Stimulated activated CD4-positive, alpha-beta T cell treated with anti-CD3 and anti-CD28 coated beads, Interleukin-12 subunit alpha, Interleukin-12 subunit beta, amount 100 ng/mL, for 48 hours (primary cell): Measurements from ENCODE around the gene PCGF3.
A peak's percentile ranks its signal among the peaks of the same experiment; 100 is the strongest.

Experiments
- DNase-seq, 3 donors: peaks; one replicate each; pipeline ENCODE4 v3.0.0-alpha.2; 2020; ENCODE audit warnings: low read depth in 2 of 3, low spot score in 1 of 3

PCGF3 gene, protein sequence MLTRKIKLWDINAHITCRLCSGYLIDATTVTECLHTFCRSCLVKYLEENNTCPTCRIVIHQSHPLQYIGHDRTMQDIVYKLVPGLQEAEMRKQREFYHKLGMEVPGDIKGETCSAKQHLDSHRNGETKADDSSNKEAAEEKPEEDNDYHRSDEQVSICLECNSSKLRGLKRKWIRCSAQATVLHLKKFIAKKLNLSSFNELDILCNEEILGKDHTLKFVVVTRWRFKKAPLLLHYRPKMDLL

GRCh38 chr4:705278-706082 is at the start of gene PCGF3:
Gene PCGF3 (plus strand): TSS chr4:705832. CDS start chr4:733681, 27,849 bp downstream.
- peak; percentile 96 to 98 (median 97) for DNase-seq

DNA sequence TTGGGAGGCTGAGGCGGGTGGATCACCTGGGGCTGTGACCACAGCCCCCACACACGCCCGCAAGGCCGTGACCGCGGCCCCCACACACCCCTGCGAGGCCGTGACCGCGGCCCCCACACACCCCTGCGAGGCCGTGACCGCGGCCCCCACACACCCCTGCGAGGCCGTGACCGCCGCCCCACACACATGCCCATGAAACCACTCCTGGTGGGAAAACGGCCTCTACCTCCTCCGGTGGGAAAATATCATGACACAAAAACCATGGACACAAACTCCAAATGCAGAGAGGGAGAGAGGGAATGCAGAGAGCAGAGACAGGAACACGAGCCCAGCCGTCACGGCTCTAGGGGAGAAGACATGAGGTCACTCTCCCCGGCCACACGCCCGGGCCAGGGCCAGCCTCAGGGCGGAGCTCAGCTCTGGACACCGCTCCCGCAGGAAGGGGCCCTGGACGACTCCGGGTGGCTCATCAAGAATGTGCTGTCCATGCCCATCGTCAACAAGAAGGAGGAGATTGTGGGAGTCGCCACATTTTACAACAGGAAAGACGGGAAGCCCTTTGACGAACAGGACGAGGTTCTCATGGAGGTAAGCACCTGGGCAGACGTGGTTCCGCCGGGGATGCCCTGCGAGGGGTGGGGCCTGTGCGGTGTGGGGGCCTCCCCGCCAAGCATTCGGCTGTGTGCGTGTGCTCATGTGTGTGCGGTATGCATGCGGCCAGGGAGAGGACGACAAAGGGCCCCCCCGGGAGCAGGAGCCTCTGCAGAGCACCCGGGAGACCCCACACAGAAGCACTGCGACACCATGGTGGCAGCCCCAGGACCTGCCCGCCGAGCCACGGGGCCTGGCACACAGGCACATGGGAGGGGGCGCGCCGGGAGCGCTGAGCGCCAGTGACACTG is 48.9 kb upstream of the PCGF3 start:
- DNase-seq, result no peak

GRCh38 chr4:657338-657833 is 48.2 kb upstream of the PCGF3 start:
- no peak for DNase-seq

- no peak for DNase-seq
These were observed 47.6 kb upstream of the PCGF3 start for GRCh38 chr4:657834-658667.

DNA sequence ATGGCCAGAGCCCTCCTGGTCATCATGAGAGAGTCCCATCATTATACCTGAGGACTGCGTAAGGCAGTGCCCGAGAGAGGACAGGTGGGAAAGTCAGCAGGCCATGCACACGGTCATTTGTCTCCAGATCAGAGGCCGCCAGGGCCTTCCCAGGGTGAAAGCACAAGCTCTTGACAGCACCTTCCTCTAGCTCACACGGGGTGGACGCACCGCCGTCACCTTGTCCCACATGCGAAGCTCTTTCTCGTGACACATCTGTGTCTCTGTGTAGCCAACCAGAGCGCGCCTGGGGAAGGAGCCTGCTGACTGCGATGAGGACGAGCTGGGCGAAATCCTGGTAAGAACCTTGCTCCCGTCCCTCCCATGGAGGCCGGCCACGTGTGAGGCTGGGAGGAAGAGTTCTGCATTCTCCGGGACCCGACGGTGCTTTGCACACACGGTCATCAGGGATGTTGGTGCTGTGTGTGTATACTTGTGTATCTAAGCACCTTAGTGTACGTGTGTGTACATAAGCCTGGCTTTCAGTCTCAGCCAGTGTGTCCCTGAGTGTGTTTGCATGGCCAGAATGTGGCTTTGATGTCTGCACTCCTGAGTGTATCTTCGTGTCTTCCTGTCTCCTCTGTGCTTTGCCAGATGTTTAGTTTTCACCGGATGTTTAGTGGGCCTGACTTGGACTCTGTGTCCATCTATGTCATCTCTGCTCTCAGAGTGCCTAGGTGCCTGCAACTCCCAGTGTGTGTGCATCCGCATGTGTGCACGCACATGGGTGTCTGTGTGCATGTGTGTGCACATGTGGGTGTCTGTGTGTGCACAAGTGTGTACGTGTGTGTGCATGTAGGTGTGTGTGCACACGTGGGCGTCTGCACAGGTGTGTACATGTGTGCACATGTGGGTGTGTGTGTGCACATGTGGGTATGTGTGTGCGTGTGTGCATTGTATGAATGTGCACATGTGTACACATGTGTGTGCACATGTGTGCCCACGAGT is 46.7 kb upstream of the PCGF3 start:
- DNase-seq, result no peak

DNA sequence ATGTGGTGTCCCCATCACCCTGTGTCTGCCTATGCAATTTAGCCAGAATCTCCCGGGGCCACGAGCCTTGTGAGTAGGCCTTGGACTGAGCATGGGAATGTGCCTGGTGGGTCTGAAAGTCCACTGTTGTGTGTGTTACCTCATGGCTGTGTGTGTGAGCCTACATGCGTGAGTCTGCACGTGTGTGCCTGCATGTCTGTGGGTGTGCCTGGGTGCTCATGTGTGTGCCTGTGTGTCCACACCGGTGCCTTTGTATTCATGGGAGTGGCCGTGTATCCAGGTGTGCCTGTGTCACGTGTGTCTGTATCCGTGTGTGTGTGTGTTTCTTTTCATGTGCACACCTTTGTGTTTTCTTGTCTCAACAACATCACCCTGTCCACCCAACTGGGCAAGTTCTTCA is 45.8 kb upstream of the PCGF3 start:
- DNase-seq, result no peak

- no peak for DNase-seq
These were observed 45.2 kb upstream of the PCGF3 start for GRCh38 chr4:660401-660800.

- DNase-seq, result no peak
These were observed 44.4 kb upstream of the PCGF3 start for GRCh38 chr4:661231-661630.

GRCh38 chr4:661881-662761 is 43.5 kb upstream of the PCGF3 start:
- no peak for DNase-seq

DNA sequence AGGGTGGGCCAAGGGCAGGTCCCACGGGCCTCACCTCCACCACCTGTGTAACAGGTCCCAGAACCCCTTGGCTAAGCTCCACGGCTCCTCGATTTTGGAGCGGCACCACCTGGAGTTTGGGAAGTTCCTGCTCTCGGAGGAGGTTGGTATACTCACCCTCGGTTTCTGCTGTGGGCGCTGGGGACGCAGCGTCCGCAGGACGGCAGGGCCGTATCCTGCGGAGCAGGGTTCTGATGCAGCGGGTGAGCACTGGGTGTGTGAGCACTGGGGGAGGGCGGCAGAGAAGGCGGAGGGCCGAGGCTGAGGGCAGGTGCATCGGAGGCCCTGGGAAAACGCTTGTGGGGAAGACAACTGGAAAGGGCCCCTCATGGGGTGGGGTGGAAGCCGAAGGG is 42.6 kb upstream of the PCGF3 start:
- DNase-seq, result no peak

- DNase-seq, result peak in 2 of 3 donors; percentile 48 to 67
These were observed 41.9 kb upstream of the PCGF3 start for GRCh38 chr4:663438-664428.

DNA sequence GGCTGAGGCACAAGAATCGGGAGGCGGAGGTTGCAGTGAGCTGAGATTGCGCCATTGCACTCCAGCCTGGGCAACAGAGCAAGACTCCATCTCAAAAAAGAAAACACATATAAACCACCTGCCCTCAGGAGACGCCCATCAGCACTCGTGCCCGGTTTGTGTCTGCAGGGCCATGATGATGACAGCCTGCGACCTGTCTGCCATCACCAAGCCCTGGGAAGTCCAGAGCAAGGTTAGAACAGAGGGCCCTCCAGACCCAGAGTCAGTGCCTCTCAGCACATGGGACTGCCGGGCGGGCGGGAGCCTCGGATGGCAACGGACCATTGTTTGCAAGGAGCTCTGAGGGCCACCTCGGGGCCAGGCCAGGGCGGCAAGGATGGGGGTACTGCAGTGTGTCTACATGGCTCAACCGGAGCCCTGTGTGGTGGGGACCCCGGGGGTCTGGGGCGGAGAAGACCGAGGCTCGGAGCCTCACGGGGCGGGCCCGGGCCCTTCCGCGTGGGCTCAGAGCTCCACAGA is 40.9 kb upstream of the PCGF3 start:
- no peak for DNase-seq

DNA sequence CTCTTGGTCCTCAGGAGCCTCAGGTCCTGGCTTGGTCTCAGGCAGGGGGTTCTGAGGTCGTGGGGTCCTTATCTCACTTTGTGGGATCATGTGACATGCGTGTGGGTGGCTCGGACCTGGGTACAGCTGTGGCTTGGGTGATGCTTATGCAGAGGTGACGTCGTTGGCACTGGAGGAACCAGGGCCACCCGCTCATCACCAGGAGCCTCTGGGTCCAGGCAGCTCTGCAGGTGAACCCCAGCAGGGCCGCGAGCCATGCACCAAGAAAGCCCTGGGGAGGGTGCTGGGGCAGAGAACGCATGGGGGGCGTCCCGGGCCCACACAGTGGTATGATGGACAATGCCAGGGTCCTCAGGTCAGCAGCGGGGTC is 40.3 kb upstream of the PCGF3 start:
- DNase-seq, result no peak

DNA sequence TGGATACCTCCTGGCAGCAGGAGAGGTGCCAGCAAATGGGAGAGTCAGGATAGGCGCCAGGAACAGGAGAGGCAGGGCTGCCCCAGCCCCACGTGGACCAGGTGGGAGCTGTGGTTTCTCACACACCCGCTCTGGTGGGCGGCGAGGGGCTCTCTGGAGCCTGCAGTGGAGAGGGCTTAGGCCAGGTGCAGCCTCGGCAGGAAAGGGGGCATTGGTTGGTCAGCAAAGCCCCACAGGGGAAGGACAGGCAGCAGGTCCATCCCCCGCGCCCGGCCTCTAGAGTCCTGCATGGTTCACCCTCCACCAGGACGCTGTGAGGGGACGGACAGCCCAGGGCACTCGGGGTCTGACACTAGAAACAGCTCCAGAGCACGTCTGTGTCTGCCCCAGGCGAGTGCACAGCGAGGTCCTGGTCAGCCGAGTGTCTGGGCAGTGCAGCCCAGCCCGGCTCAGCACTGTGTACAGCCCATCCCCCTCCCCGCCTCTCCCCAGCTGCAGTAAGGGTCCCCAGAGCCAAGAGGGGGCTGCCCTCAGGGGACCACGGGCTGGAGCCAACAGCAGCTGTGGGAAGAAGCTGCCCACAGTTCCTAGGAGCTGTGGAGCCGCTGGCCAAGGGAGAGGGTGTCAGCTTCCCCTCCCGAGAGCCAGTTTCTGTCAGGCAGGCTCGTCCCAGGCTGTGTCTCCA is 39.7 kb upstream of the PCGF3 start:
- DNase-seq, result no peak

DNA sequence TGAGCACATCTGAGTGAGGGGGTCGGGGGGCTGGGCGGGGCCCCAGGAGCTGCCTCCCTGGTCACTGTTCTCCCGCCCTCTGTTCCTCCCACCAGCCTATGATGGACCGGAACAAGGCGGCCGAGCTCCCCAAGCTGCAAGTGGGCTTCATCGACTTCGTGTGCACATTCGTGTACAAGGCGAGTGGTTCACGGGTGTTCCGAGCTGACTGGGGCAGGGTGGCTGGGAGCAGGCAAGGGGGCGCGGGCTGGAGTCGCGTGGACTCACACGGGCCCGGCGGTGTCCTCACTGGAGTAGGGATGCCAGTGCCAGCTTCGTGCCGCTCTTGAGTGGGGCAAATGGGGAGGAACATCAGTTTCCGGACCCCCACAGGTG is 39.2 kb upstream of the PCGF3 start:
- no peak for DNase-seq

GRCh38 chr4:666822-667544 is 38.6 kb upstream of the PCGF3 start:
- no peak for DNase-seq
